Stimulated activated CD8-positive, alpha-beta memory T cell treated with anti-CD3 and anti-CD28 coated beads, Interleukin-15, amount 100 ng/mL, for 1 hour (primary cell): ENCODE measurements around the gene KISS1R.
"Not testable (repeated sequence)": the region's sequence is repeated elsewhere in the genome, so short reads cannot be mapped to it uniquely, and the experiment has no call there.

Source experiments
- DNase-seq: peaks from one replicate; pipeline ENCODE4 v3.0.0-alpha.2; 2020; ENCODE audit warnings: low read depth

Gene KISS1R

GRCh38 chr19:917323-918151, at the start of gene KISS1R:
TSS of gene KISS1R (plus strand) at chr19:917333. CDS start at chr19:917503, 170 bp downstream.
- DNase-seq = no peak

GRCh38 chr19:867855-868457, 49.2 kb upstream of the KISS1R start:
- DNase-seq = no peak

GRCh38 chr19:868458-869244, 48.5 kb upstream of the KISS1R start:
- DNase-seq = no peak

GRCh38 chr19:869245-870177, 47.6 kb upstream of the KISS1R start:
- DNase-seq = no peak

GRCh38 chr19:870314-870713, 46.8 kb upstream of the KISS1R start:
- no peak for DNase-seq

- no peak for DNase-seq
Observed at GRCh38 chr19:870963-871401, 46.2 kb upstream of the KISS1R start.

- DNase-seq = no peak
Observed at GRCh38 chr19:871446-872265, 45.5 kb upstream of the KISS1R start.

GRCh38 chr19:872266-872951, 44.7 kb upstream of the KISS1R start:
- peak; percentile 63 for DNase-seq

GRCh38 chr19:873084-873483, 44.0 kb upstream of the KISS1R start:
- peak; percentile 47 for DNase-seq

GRCh38 chr19:873561-874041, 43.5 kb upstream of the KISS1R start:
- no peak for DNase-seq

- no peak for DNase-seq
Observed at GRCh38 chr19:875265-875879, 41.8 kb upstream of the KISS1R start.

- DNase-seq = no peak
Observed at GRCh38 chr19:876089-876488, 41.0 kb upstream of the KISS1R start.

- no peak for DNase-seq
Observed at GRCh38 chr19:876780-877314, 40.3 kb upstream of the KISS1R start.

- not testable (repeated sequence) for DNase-seq
Observed at GRCh38 chr19:877992-878660, 39.0 kb upstream of the KISS1R start.

GRCh38 chr19:878751-879561, 38.2 kb upstream of the KISS1R start:
- DNase-seq = not testable (repeated sequence)

- no peak for DNase-seq
Observed at GRCh38 chr19:879711-880438, 37.3 kb upstream of the KISS1R start.
